GM18520 (cell line): ENCODE data around the gene ACP3.

Experiments used
- ATAC-seq: cut with Tn5 transposase; IDR thresholded peaks from one replicate; pipeline ENCODE4 v1.9.1; 2021; ENCODE audit not compliant: unreplicated experiment

Gene ACP3

DNA sequence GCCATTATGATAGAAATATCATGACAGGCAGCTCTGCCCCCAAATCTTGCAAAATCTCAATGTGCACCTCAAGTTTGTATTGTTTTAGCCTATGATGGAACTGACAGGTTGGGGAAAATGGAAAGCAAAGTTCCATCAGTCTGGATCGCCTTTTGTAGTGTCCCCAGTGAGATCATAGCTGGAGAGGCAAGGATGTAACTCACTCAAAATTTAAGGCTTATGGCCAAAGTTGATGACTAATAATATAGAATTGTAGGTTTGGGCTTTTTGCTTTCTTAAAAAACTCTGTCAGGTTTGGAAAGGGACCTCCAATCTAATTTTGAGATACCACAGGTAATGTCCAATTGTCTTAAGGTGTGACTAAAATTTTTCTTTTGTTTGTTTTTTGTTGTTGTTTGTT, 1.4 kb upstream of the ACP3 start:
- no peak for ATAC-seq

DNA sequence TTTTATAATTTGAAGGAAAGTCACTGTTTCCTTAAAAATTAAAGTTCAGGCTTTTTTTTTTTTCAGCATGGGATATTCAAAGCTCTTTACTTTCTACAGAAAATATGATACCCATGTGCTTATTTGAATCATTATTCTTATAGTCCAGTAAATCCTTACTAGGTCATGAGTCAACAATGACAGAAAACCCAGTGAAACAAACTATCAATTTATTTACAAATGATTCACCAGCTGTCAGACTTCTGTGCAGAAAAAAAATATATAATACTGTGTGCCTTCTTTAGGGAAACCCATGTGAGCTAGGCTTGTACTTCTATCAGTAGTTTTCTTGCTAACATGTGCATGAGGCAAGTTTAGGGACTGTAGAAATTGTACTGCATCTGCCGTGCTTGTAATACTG, 1.2 kb downstream of the ACP3 start:
- ATAC-seq = no peak

DNA sequence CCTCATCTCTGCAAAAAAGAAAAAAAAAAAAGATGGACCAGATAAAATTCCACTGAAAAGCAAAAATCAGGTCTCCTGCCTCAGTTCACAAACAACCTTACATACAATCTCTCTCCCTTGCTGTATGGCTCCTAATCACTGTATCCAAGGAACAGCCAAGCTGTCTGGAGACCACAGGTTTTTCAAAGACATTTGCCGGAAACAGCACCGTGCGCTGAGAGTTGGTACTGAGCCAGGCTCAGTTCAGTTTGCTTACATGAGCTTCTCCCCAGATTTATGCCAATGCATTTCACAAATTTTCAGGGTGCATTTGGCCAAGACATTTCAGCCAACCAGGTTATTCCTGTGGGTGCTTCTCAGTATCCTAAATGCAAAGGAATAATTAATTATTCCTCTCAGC, 4.1 kb downstream of the ACP3 start:
- ATAC-seq = no peak

DNA sequence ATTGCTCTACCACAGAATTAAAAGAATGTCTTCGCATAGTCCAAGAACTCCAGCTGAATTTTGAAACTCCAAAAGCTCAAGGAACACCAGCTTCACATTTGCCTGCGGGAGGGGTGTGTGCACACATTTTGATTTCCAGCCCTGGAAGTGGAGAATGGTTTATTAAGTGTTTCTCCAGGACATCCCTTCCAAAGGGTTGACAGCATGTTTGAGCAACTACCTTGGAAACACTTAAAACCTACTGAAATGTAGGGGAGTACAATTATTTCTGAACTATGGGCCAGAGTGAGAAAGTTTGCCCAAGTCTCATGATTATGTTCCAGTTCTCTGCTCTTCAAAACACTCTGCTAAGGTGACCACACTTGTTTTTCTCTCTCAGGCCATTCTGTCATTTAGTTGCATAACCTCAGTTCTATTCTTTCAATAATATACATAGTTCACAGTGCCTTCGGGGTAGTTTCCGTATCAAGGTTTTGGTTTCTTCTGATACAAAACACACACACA, 7.9 kb downstream of the ACP3 start:
- ATAC-seq = no peak

DNA sequence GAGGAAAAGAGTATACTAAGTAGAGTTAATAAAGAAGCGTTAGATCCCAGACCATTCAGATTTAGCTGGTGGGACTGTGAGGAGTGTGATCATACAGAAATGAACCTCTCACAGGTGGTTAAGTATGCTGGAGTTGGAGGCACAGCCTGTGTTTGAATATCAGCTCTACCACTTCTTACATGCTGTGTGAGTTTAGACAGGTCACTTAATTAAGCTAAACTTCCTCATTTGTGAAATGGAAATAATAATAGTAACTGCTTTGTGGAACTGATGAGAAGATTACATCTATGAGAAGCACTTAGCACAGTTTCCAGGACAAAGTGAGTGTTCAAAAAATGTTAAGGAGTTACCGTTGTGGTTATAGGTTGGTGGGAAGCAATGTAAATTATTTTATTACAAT, 8.4 kb downstream of the ACP3 start:
- ATAC-seq = no peak

DNA sequence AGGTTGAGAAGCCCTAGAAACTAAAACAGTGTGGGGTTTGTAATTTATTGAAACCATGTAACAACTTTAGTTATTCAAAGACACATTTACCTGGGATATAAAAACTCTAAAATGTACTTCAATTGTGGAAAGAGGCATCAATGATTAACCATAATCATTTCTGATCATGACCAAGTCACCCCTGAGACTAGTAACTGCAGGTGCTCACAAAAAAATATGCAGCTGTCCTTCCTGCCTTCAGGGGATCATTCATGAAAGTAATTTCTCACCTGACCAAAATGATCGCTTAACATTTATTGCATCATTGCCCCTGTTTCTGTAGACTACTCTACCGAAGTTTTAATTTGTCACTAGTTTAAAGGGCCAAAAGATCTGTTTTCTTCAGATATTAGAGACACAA, 9.0 kb downstream of the ACP3 start:
- no peak for ATAC-seq

DNA sequence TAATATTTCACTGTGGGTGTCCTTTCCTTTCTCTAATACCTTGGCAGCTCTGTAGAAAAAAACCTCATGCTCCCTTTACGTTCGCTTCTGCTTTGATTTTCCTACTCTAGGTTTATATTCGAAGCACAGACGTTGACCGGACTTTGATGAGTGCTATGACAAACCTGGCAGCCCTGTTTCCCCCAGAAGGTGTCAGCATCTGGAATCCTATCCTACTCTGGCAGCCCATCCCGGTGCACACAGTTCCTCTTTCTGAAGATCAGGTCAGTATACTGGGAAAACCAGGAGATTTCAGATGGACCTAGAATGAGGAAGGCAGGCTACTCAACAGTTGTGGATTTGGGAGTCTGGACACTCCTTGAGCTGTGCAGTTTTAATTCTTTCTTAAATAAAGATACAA, 14.9 kb downstream of the ACP3 start:
- ATAC-seq = no peak

DNA sequence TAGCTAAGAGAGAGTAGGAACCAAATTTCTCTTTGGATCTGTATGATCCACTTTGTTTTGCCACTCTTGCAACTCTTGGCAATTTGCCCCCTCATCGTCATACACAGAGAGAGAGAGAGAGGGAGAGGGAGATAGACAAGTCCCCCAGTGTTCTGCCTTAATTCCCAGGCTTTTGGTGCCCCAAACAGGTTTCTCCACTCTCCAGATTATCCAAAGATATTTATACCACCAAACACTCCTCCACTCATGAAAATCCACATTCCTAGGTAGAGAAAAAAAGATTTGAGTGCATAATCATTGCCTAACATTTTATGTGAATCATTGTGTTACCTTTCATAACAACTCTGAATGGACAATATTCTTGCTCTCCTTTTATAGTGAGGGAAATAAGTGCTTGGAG, 15.3 kb downstream of the ACP3 start:
- no peak for ATAC-seq

DNA sequence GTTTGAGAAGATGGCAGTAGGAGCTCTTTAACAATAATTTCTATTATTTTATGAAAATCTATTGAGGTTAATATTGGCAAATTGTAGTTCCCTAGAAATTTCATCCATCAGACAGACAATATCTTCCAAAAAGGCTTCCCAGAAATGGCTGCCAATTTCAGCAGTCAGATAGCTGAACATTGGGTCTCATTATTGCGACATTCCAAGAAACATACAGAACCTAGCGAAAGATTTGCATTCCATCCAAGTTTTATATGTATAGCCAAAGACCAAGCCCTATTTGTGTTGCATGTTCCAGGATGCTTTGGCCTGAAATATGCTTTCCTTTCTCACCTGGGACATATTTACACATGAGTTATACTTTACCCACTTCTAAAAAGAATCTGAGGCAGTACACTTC, 24.5 kb downstream of the ACP3 start:
- no peak for ATAC-seq

DNA sequence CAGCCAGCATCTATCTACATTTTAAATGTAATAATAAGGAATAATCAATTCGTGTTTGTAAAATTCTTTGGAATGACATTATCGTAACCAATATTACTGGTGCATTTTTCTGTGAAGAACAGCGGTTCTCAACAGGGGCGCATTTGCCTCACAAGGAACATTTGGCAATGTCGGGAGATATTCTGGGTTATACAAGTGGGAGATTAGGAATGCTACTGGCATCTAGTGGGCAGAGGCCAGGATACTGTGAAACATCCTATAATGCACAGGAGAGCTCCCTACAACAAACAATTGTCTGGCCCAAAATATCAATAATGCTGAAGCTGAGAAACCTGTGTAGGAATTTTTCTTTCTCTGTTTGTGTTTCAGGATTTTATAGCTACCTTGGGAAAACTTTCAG, 25.0 kb downstream of the ACP3 start:
- no peak for ATAC-seq

DNA sequence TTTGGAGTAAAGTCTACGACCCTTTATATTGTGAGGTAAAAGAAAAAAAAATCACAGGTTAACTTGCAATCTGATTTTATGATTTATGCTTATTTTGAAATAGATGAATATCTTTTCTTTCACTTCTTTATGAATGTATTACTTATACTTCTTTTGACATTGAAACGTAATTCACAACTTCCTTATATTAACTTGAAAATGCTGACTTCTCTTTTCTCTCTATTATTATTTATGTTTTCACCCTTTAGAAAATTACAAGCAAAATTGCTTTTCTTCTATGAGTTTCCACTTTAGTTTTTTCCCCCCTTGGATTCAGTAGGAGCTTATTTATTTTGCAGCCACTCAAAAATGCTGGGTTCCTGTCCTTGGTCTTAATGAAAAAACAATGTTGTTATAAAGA, 25.4 kb downstream of the ACP3 start:
- no peak for ATAC-seq

DNA sequence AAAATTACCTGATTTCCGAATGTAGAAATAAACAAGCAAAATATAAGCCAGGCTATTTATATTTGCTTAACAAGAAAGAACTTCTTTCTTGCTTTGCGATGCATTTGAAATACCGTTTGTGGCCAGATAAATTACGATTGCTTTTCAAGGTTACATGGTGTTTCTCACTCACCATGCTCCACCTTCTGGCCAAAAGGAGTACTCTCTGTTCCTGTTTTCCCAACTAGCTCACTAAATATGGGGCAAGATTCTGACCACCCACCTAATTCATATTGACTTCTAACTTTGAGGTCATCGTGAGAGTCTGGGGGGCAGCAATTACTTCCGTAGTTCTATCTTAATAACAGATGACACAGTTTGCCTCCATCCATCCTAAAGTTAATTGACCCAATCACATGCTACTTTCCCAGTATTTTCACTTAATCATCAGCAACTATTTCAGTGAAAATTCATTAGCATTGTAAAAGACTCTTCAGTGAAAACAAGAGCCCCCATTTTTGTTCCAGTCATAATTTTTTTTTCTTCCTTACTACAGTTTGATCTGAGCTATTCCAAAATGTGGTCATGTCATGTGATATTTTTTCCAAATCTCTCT, 25.9 kb downstream of the ACP3 start:
- ATAC-seq = no peak

DNA sequence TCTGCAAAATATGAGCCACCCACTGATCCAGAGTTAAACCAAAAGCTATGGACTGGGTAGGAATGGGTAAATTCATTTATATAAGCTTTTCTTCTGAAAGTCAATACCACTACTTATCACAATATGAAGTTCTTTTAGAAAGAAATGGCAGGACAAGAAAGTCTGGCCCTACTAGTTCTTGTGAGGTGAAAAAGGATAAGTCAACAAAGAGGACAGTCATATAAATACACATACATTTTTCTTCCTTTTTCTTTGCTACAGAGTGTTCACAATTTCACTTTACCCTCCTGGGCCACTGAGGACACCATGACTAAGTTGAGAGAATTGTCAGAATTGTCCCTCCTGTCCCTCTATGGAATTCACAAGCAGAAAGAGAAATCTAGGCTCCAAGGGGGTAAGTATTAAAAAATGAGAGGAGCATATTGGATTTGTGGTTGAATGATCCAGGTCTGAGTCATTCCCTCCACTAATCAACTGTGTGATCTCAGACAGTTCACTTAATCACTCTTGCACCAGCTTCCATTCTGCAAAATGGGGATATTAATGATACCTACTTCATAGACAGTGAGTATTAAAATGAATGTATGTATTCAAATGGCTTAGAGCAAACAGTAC, 27.6 kb downstream of the ACP3 start:
- no peak for ATAC-seq

DNA sequence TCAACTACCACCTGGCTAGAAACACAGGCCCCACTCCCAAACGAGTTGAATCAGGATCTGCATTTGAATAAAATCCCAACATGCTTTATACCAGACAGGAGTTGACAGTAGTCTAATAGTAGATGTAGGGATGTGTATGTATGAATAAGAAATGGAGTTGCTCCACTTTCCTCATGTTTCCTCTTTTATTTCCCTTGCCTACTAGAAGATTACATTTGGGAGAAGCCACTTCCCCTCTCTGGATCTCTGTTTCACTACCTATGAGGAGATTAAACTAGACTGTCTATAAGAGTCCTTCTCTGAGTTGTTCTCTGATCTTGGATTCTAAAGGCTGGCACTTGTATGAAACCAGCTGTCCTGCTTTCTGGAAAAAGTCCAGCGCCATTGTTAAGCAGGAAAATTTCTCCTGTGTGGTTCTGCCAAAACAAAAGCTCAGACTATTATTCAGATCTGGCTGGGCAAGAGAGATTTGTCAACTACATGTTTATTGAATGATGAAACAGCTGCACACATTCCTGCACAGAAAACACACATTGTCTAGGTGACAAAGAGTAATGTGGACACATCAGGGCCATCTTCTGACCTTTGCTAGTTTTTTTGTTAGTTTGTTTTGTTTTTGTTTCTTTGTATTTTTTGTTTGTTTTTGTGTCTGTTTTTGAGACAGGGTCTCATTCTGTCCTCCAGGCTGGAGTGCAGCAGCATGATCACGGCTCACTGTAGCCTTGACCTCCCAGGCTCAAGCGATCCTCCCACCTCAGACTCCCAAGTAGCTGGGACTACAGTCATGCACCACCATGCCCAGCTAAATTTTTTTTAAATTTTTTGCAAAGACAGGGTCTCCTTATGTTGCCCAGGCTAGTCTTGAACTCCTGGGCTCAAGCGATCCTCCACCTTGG, 29.9 kb downstream of the ACP3 start:
- ATAC-seq = no peak

DNA sequence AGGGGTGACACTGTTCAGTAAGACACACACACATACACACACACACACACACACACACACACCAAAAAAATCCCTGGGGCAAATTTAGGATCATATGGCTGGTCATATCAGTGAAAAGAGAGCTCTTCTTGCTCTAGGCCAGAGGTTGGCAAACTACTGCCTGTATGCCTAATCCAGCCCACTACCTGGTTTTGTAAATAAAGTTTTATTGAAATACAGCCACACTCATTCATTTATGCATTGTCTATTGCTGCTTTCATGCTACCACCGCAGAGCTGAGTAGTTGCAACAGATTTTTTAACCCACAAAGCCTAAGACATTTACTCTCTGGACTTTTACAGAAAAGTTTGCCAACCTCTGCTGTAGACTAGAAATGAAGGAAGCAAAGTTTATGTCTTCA, 30.6 kb downstream of the ACP3 start:
- no peak for ATAC-seq

DNA sequence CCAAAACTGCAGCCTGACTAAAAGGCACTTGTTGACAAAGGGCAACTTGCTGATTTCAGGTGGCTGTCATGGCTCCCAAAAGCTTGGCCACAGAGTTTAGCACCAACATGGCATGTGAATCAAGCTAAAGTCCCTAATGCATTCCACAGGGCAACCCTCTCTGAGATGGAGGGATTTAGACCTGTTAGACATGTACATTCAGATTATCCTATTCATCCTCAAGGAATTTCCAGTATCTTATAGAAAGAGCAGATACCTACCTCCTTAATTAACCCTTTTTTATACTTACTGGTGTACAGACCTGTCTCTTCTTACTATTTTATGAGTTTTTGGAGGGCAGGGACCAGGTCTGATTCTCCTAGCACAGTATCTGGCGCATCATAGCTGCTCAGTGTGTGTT, 31.3 kb downstream of the ACP3 start:
- no peak for ATAC-seq

DNA sequence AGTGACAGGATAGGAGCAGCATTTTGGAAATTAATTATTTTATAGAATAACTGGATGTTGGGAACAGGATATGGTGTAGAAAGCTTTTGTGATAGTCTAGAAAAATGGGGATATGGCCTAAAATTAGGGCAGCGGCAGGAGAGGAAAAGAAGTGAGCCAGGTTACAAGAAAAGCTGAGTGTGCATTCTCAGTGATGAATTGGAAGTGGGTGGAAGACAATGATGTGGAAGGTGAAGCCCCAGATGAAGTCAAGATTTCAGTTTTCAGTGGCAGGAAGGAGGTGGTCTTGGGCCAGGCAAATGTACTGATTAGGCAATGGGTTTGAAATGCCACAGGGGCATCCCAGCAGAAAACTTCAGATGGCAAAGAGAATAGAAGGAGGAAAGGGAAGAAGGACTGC, 33.6 kb downstream of the ACP3 start:
- ATAC-seq = no peak

DNA sequence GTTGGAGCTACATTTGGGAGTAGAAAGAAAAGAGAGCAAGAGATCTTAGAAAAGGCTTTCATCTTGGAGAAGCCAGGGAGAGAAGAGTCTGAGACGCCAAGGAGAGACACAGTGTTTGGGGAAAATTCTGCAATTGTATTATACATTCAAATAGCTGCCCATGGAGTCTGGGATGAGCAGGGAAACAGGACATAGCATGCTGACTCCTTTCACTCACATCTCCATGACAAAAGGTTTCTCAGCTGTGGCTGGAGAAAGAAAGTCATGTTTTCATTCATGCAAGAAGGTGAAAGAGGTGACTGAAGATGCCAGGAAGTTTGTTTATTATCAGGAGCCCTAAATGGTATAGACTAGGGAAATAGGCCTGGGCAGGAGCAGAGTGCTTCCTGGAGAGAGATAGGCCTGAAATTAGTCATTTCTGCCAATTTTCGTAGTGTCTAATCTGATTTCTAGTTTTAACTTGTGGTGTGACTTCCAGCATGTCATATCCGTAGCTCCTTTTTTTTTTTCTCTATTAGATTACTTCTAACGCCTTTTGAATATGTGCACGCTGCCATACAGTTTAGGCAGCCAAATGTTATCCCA, 34.1 kb downstream of the ACP3 start:
- ATAC-seq = no peak

DNA sequence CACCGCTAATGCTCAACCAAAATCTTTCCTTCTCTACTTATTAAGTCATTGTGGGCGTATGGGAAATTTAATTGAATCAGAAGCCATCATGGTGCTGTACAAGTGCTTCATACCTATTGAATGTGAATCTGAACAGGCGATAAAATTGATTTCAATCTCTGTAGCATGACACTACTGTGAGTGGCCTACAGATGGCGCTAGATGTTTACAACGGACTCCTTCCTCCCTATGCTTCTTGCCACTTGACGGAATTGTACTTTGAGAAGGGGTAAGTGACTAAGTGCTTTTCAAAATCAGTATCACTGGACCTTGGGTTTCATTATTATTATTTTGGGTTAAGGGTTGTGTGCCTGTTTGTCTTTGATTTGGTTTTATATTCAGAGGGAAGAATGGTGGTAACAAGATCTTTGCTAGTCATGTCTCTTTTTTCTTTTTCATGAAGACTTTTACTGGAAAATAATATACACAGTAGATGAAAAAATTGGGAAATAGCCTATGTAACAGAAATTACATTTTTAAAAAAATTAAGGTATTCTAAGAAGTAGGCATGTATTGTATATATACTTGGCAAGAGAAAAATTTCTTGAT, 35.4 kb downstream of the ACP3 start:
- ATAC-seq = peak; percentile 72

DNA sequence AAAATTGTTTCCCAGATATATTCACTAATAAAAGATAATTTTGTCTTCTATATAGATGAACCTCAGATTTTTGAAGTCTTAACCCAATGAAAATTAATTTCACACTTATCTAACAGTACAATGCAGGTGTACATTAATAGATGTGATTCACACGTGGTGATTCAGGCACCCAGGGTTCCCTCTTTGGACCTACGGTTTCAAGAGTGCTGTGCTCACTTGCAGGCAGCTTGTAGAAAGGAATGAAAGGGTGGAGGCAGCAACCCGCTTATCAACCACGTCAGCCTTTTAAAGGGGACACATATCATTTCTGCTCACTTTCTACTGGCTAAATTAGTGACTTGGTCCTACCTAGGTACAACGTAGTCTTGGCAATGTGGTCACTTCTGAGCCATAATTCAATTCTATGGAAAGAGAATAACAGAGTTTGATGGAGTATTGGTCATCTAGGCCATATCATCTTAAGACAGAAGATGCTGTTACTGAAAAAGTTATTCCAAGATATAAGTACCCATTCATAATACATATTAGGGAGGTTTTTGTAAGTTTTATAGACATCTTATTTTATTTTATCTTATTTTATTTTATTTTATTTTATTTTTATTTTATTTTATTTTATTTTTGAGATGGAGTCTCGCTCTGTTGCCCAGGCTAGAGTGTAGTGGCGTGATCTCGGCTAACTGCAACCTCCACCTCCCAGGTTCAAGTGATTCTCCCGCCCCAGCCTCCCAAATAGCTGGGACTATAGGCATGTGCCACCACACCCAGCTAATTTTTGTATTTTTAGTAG, 37.9 kb downstream of the ACP3 start:
- no peak for ATAC-seq

DNA sequence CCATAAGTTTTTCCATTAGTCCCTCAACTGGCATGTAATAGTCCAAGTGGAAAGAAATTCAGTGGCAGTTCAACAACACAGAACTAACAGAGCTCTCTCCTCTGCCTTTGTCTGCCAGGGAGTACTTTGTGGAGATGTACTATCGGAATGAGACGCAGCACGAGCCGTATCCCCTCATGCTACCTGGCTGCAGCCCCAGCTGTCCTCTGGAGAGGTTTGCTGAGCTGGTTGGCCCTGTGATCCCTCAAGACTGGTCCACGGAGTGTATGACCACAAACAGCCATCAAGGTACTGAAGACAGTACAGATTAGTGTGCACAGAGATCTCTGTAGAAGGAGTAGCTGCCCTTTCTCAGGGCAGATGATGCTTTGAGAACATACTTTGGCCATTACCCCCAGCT, 39.4 kb downstream of the ACP3 start:
- ATAC-seq = no peak
